Activated CD4-positive, alpha-beta T cell treated with anti-CD3 and anti-CD28 coated beads, Interleukin-2, amount 50 U/mL, for 1 hour (primary cell): ENCODE measurements around the gene MYBBP1A.

Experiments used
- DNase-seq: peaks from one replicate; pipeline ENCODE4 v3.0.0-alpha.2; 2020

The MYBBP1A gene

GRCh38 chr17:4547118-4547906 is 7.9 kb downstream of the MYBBP1A start:
- no peak for DNase-seq

- DNase-seq = no peak
Measured at GRCh38 chr17:4545217-4545951, 9.8 kb downstream of the MYBBP1A start.

DNA sequence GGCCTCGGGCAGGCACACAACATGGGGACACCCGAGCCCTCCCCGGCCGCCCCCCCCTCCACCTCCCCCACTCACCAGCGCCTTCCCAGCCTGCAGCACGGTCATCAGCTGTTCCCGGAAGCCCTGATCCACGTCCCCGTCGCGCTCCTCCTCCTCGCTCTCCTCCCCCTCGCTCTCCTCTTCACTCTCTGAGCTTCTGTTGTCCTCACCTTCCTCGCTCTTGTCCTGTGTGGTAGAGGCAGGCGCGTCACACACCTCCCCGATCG is 10.3 kb downstream of the MYBBP1A start:
- no peak for DNase-seq

- no peak for DNase-seq
Measured at GRCh38 chr17:4544135-4544950, 10.8 kb downstream of the MYBBP1A start.

DNA sequence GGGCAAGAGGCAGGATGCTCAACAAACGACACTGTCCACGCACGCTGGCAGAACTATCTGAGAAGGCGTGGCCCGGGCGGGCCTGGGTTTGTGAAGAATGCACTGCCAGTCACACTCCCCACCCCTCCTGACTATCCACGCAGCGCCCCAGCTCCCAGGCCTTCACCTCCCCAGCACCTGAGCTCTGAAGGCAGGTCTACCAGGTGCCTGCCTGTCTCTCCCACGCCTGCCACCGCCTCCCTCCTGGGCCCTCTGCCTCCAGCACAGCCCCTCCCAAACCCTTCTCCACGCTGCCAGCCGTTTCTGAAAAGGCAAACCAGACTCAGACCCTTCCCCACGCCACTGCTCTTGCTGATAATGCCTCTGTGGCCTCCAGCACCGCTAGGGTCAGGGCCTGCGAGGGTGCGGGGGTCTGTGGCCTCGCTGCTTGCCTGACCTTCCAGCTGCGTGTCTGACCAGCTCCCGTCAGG is 11.6 kb downstream of the MYBBP1A start:
- no peak for DNase-seq

- DNase-seq = no peak
Measured at GRCh38 chr17:4542726-4543191, 12.4 kb downstream of the MYBBP1A start.

DNA sequence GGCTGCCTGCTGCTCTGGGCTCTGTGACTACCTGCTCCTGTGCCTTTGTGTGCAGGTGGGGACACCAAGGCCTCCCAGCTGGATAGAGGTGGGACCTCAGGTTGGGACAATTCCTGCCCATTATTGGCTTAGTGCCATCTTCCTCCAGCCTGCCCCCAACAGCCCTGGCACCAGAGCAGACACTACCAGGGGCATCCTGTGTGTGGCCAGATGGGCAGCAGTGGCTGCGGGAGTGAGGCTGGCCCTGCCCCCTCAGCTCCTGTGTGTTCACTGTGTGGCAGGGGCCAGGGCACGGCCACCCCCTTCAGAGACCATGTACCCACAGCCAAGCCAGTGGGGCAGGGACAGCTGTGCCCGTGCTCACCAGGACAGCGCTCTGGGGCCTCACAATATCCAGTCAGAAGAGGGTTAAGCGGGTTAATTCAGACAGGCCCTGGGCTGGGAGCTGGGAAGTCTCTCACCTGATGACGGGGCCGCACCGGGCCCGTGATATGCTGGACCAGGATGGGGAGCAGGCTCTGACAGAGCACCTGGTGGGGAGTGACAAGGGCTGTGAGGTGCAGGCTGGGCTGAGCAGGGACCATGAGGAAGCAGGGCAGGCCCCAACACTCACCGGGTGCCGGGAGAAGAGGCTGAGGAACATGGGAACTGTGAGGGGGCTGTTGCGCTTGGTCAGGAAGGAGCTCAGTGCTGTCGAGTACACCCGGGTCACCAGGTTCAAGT is 13.0 kb downstream of the MYBBP1A start:
- DNase-seq = no peak

GRCh38 chr17:4541328-4542002 is 13.7 kb downstream of the MYBBP1A start:
- DNase-seq = no peak

DNA sequence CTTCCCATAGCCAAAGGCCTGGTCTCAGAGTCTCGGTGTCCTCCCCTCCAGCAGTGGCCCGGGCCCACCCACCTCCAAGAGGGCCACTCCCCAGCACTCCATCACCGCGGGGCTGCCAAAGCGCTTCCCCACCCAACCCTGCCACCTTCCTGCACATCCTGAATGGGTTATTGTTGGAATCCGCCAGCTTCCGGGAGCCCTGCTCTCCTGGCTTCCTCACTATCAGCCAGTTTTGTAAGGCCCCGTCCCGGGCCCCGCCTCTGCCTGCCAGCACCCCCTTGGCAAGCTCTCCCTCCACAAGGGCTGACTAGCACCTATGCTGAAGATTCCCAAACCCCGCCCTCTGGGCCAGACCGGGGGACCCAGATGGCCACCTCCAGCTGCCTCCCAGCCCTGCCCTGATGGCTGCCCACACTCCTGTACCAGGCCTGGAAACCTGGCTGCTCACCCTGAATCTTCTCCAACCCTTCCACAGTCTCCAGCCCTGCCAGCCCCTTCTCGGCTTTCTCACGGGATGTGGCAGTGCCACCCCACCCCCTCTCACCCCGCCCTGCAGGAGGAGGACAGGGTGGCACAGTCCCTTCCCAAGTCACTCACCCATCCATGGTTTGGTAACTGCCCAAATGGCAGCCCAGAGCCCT is 14.4 kb downstream of the MYBBP1A start:
- DNase-seq = no peak

DNA sequence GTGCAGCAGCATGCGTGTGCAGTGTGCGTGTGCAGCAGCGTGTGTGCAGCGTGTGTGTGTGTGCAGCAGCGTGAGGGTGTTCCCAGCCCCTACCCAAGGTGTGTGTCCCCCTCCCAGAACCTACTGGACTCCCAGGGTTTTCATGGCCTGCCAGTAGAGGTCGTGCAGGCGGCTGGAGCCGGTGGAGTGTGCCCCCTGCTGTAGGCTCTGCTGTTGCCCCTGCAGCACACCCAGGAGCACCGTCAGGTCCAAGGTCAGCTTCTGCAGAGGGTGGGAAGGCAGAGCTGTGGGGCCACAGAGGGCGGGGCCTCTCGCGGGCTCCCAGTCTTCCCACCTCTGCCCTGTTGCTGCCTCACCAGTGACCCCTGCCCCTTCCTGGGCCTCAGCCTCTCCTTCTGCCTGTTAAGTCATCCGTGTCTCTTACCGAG is 14.9 kb downstream of the MYBBP1A start:
- no peak for DNase-seq

DNA sequence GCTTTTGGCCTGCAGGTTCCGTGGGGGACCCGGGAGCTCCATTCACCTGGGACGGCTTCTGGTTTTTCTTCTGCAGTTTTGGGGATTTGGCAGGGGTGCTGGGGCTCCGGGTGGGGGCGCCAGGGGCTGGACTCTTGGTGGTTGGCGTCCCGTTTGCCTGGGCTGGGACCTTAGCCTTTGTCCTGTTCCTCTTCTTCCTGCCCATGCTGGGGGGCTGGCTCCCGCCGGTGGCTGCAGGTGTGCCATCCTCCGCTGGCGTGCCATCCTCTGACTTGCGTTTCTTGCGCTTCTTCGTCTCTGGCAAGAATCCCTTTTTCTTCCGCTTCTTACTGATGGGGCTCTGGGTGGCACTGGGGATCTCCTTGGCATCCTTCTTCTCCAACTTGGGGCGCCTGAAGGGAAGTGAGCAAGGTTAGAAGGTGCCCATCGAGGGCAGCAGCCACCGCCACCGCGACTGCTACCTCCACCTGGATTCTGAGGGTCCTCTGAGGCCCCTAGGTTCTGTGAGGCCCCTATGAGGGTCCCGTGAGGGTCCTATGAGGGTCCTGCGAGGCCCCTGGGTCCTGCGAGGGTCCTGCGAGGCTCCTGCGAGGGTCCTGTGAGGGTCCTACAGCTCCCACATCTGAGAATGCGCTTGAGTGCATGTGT is 15.5 kb downstream of the MYBBP1A start:
- DNase-seq = no peak

GRCh38 chr17:4539025-4539424 is 16.2 kb downstream of the MYBBP1A start:
- DNase-seq = no peak

GRCh38 chr17:4538236-4539002 is 16.8 kb downstream of the MYBBP1A start:
- DNase-seq = no peak

DNA sequence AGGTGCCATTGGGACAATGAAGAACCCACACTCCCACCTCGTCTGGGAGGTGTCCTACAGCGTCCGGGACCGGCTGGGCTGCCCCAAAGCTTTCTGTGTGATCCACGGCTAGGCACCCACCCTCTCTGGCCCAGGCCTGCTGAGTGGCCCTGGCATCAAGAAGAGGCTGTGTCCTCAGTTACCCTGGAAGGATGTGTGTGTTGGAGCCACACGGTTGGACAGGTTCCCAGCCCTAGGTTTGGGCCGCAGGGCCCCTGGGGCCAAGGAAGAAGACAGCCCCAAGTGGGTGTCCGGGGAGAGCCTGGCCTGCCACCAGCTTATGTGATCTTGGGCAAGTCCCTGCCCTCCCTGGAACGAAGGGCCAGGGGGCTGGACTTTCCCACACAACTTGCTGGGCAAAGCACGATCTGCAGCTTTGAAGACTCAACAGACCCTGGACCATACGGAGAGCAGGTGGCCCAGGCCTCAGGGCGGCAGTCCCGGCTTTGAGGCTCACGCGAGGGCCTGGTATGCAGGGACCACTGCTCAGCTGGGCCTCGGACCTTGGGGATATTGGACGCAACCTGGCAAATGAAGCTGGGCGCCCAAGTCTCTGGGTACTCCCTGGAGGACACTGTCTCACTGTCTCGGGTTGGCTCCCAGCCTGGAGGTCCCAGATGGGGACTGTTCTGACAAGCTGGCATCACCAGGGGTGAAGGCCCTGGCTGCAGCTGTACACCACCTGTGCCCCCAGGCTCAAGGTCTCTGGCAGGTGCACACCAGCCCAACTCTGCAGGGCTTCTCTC is 17.5 kb downstream of the MYBBP1A start:
- no peak for DNase-seq

- DNase-seq = no peak
Measured at GRCh38 chr17:4536742-4537411, 18.3 kb downstream of the MYBBP1A start.

DNA sequence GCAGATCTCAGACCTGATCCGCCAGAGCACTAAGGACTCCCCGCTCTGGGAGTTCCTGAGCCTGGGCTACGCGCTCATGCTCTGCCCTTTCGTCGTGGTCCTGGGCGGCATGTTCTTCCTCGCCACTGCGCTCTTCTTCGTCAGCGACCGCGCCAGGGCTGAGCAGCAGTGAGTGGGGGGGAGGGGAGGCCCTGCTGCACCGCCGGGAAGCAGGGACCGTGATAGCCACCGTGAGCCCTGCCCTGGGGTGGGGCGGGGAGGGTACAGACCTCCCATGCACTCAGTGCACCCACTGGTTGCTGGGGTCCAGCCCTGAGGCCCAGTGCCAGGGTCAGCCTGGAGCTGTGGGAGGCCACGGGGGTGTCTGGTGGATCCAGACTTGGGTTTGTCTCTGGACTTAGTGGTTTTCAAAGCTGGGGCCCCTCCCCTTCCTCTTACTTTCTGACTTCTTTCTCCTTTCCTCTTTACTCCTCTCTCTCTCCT is 18.9 kb downstream of the MYBBP1A start:
- no peak for DNase-seq

DNA sequence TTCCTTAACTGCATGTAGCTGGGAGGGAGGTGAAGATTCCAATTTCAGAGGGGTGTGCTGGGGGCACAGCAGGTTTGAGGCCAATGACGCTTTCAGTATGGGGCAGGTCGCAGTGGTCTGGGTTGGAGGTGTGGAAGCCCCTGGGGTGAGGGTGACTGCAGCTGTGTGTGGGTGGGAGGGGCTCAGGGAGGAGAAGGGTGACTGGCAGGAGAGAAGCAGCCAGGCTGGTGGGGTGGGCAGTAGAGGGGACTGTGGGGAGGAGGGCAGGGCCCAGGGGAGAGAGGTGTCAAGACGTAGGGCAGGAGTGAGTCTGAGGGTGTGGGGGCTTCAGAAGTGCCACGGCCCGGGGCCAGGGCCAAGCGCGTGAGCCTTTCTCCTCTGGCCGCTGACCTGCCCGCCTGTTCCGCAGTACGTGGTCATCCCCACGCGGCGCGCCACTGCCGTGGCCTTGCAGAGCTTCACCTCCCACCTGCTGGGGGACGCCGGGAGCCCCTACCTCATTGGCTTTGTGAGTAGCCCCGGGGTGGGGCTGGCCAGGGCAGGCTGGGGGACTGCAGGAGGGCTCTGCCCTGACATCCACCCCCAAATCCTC is 19.4 kb downstream of the MYBBP1A start:
- DNase-seq = no peak

GRCh38 chr17:4534928-4535666 is 20.1 kb downstream of the MYBBP1A start:
- DNase-seq = no peak
